ENCODE results near the gene FBXO42.

Gene FBXO42

DNA sequence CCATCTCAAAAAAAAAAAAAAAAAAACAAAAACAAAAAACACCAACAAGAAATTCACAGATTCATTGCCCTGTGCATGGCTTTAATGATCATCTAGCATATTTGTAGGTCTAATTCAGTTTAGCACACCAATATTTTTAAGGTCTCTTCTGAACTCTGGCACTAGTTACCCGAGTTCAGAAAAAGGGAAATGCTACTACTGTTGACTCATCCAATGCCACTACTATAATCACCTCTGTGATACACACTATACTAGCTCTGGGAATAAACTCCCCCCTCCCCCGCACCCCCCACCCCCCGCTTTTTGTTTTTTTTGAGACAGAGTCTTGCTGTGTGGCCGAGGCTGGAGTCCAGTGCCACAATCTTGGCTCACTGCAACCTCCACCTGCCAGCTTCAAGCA is 55.6 kb downstream of the FBXO42 start:
- no peaks in the 10 kb centered on the region for H3K9me3 ChIP-seq (ENCODE audit: control insufficient read depth, low read length)
- no peaks in the 10 kb centered on the region for H3K36me3 ChIP-seq (ENCODE audit: control insufficient read depth, insufficient read depth, low read length)
- no peak overlapping the region for H3K4me3 ChIP-seq (ENCODE audit: low read length)
- no peaks in the 10 kb centered on the region for H3K27me3 ChIP-seq (ENCODE audit: control insufficient read depth, insufficient read depth, low read length)
- H3K4me1 ChIP-seq (ENCODE audit: control insufficient read depth, insufficient read depth, low read length): peaks cover 6% of the 10 kb centered on the region
- H3K9ac ChIP-seq (ENCODE audit: low read length): no peak overlapping the region

- H3K27me3 ChIP-seq (ENCODE audit: control insufficient read depth, insufficient read depth, low read length): no peaks in the 10 kb centered on the region
- no peaks in the 10 kb centered on the region for H3K36me3 ChIP-seq (ENCODE audit: control insufficient read depth, insufficient read depth, low read length)
- H3K4me1 ChIP-seq (ENCODE audit: control insufficient read depth, insufficient read depth, low read length): peaks cover 6% of the 10 kb centered on the region
- H3K9ac ChIP-seq (ENCODE audit: low read length): no peak overlapping the region
- H3K9me3 ChIP-seq (ENCODE audit: control insufficient read depth, low read length): no peaks in the 10 kb centered on the region
- no peak overlapping the region for H3K4me3 ChIP-seq (ENCODE audit: low read length)
Measured at GRCh38 chr1:16294219-16295212, 57.8 kb downstream of the FBXO42 start.

- Histone ChIP-seq H3K9ac (ENCODE audit: low read length) (no peak overlapping the region), H3K4me3 (ENCODE audit: low read length) (no peak overlapping the region), H3K9me3 (ENCODE audit: control insufficient read depth, low read length) (no peaks in the 10 kb centered on the region), H3K4me1 (ENCODE audit: control insufficient read depth, insufficient read depth, low read length) (peaks cover 6% of the 10 kb centered on the region), H3K36me3 (ENCODE audit: control insufficient read depth, insufficient read depth, low read length) (no peaks in the 10 kb centered on the region), H3K27me3 (ENCODE audit: control insufficient read depth, insufficient read depth, low read length) (no peaks in the 10 kb centered on the region)
Measured at GRCh38 chr1:16293538-16293937, 58.7 kb downstream of the FBXO42 start.

DNA sequence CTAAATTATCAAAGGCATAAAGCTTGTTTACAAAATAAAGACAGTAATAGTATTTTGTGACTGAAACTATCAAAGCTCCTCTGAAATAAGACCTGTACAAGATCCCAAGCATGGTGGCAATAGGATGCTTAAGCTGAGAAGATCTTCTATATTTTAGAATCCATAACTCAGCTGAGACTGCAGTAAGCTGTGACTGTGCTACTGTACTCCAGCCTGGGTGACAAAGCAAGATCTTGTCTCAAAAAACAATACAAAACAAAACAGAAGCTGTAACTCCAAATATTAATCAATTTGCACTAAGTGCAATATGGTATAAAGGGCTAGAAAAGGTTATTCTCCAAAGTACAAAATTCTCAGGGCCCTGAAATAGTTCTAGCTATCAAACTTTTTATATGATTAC is 59.5 kb downstream of the FBXO42 start:
- no peaks in the 10 kb centered on the region for H3K36me3 ChIP-seq (ENCODE audit: control insufficient read depth, insufficient read depth, low read length)
- no peak overlapping the region for H3K9ac ChIP-seq (ENCODE audit: low read length)
- H3K9me3 ChIP-seq (ENCODE audit: control insufficient read depth, low read length): no peaks in the 10 kb centered on the region
- peaks cover 6% of the 10 kb centered on the region for H3K4me1 ChIP-seq (ENCODE audit: control insufficient read depth, insufficient read depth, low read length)
- no peak overlapping the region for H3K4me3 ChIP-seq (ENCODE audit: low read length)
- no peaks in the 10 kb centered on the region for H3K27me3 ChIP-seq (ENCODE audit: control insufficient read depth, insufficient read depth, low read length)

GRCh38 chr1:16289959-16290358 is 62.3 kb downstream of the FBXO42 start:
- Histone ChIP-seq H3K36me3 (ENCODE audit: control insufficient read depth, insufficient read depth, low read length) (no peaks in the 10 kb centered on the region), H3K4me3 (ENCODE audit: low read length) (no peak overlapping the region), H3K27me3 (ENCODE audit: control insufficient read depth, insufficient read depth, low read length) (no peaks in the 10 kb centered on the region), H3K9me3 (ENCODE audit: control insufficient read depth, low read length) (no peaks in the 10 kb centered on the region), H3K4me1 (ENCODE audit: control insufficient read depth, insufficient read depth, low read length) (peaks cover 6% of the 10 kb centered on the region), H3K9ac (ENCODE audit: low read length) (no peak overlapping the region)

DNA sequence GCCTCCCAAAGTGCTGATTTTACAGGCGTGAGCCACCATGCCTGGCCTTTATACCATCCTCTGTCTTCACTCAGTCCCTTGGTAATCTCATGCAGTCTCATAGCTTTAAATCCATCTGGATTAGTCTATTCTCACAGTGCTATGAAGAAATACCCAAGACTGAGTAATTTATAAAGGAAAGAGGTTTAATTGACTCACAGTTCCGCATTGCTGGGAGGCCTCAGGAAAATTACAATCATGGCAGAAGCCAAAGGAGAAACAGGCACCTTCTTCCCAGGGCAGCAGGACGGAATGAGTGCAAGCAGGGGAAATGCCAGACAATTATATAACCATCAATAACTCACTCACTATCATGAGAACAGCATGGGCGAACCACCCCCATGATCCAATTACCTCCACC is 66.2 kb downstream of the FBXO42 start:
- no peaks in the 10 kb centered on the region for H3K27me3 ChIP-seq (ENCODE audit: control insufficient read depth, insufficient read depth, low read length)
- H3K4me3 ChIP-seq (ENCODE audit: low read length): no peak overlapping the region
- H3K36me3 ChIP-seq (ENCODE audit: control insufficient read depth, insufficient read depth, low read length): no peaks in the 10 kb centered on the region
- no peak overlapping the region for H3K9ac ChIP-seq (ENCODE audit: low read length)
- no peaks in the 10 kb centered on the region for H3K4me1 ChIP-seq (ENCODE audit: control insufficient read depth, insufficient read depth, low read length)
- H3K9me3 ChIP-seq (ENCODE audit: control insufficient read depth, low read length): no peaks in the 10 kb centered on the region

- Histone ChIP-seq H3K4me3 (ENCODE audit: low read length) (no peak overlapping the region), H3K36me3 (ENCODE audit: control insufficient read depth, insufficient read depth, low read length) (no peaks in the 10 kb centered on the region), H3K9ac (ENCODE audit: low read length) (no peak overlapping the region), H3K9me3 (ENCODE audit: control insufficient read depth, low read length) (no peaks in the 10 kb centered on the region), H3K27me3 (ENCODE audit: control insufficient read depth, insufficient read depth, low read length) (no peaks in the 10 kb centered on the region), H3K4me1 (ENCODE audit: control insufficient read depth, insufficient read depth, low read length) (no peaks in the 10 kb centered on the region)
Measured at GRCh38 chr1:16281765-16282164, 70.5 kb downstream of the FBXO42 start.

DNA sequence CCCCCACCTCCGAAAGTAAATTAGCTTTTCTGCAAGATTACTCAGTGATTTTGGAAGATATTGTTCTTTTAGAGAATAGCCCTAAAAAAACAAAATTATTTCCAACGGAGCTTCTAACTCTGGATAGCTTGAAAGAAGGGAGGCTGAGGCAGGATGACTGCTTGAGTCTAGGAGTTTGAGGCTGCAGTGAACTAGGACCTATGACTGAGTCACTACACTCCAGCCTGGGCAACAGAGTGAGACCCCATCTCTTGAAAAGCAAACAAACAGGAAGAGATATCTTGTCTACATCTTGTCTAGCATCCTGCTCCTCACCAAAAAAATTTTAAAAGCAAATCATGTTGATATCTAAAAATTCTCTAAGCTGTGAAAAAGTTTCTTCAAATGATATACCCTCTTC is 73.1 kb downstream of the FBXO42 start:
- H3K27me3 ChIP-seq (ENCODE audit: control insufficient read depth, insufficient read depth, low read length): no peaks in the 10 kb centered on the region
- no peaks in the 10 kb centered on the region for H3K9me3 ChIP-seq (ENCODE audit: control insufficient read depth, low read length)
- no peaks in the 10 kb centered on the region for H3K36me3 ChIP-seq (ENCODE audit: control insufficient read depth, insufficient read depth, low read length)
- no peak overlapping the region for H3K9ac ChIP-seq (ENCODE audit: low read length)
- no peaks in the 10 kb centered on the region for H3K4me1 ChIP-seq (ENCODE audit: control insufficient read depth, insufficient read depth, low read length)
- H3K4me3 ChIP-seq (ENCODE audit: low read length): no peak overlapping the region

- H3K9ac ChIP-seq (ENCODE audit: low read length): no peak overlapping the region
- H3K27me3 ChIP-seq (ENCODE audit: control insufficient read depth, insufficient read depth, low read length): no peaks in the 10 kb centered on the region
Measured at GRCh38 chr1:16276302-16277030, 75.8 kb downstream of the FBXO42 start.

GRCh38 chr1:16275591-16275990 is 76.7 kb downstream of the FBXO42 start:
- Histone ChIP-seq H3K4me3 (ENCODE audit: low read length) (no peak overlapping the region), H3K9ac (ENCODE audit: low read length) (no peak overlapping the region), H3K9me3 (ENCODE audit: control insufficient read depth, low read length) (no peaks in the 10 kb centered on the region), H3K4me1 (ENCODE audit: control insufficient read depth, insufficient read depth, low read length) (no peaks in the 10 kb centered on the region), H3K27me3 (ENCODE audit: control insufficient read depth, insufficient read depth, low read length) (no peaks in the 10 kb centered on the region), H3K36me3 (ENCODE audit: control insufficient read depth, insufficient read depth, low read length) (no peaks in the 10 kb centered on the region)

More at GRCh38 chr1:16276302-16277030, 75.8 kb downstream of the FBXO42 start:
- no peaks in the 10 kb centered on the region for H3K36me3 ChIP-seq (ENCODE audit: control insufficient read depth, insufficient read depth, low read length)
- H3K4me3 ChIP-seq (ENCODE audit: low read length): no peak overlapping the region
- no peaks in the 10 kb centered on the region for H3K9me3 ChIP-seq (ENCODE audit: control insufficient read depth, low read length)
- no peaks in the 10 kb centered on the region for H3K4me1 ChIP-seq (ENCODE audit: control insufficient read depth, insufficient read depth, low read length)

GRCh38 chr1:16267690-16268180 is 84.5 kb downstream of the FBXO42 start:
- H3K36me3 ChIP-seq (ENCODE audit: control insufficient read depth, insufficient read depth, low read length): no peaks in the 10 kb centered on the region
- peaks cover 17% of the 10 kb centered on the region for H3K4me1 ChIP-seq (ENCODE audit: control insufficient read depth, insufficient read depth, low read length)
- H3K27me3 ChIP-seq (ENCODE audit: control insufficient read depth, insufficient read depth, low read length): no peaks in the 10 kb centered on the region
- H3K4me3 ChIP-seq (ENCODE audit: low read length): no peak overlapping the region
- H3K9me3 ChIP-seq (ENCODE audit: control insufficient read depth, low read length): no peaks in the 10 kb centered on the region
- H3K9ac ChIP-seq (ENCODE audit: low read length): no peak overlapping the region
